ENCODE results near the gene LRRFIP1. TPM values are rescaled to one million over a fixed set of nuclear protein-coding genes. Genes with fewer than 3 reads are reported as not detected.

LRRFIP1 gene
- total RNA-seq, 1 donor from 2014 or later = 40.7 TPM

- no peak overlapping the region for H3K4me3 Mint-ChIP-seq
- Histone ChIP-seq H3K4me3 (no peak overlapping the region), H3K36me3 (no peaks in the 10 kb centered on the region), H3K9ac (no peak overlapping the region), H3K4me2 (no peak overlapping the region), H3K27ac (no peak overlapping the region), H2AFZ (replicated peaks) (no peak overlapping the region), H3F3A (ENCODE audit: low read depth) (peaks cover 5% of the 10 kb centered on the region), H3K4me1 (no peaks in the 10 kb centered on the region), H3K9me3 (ENCODE audit: low read depth) (no peaks in the 10 kb centered on the region), H3K79me2 (ENCODE audit: low read depth) (no peaks in the 10 kb centered on the region), H3K27me3 (peaks cover 5% of the 10 kb centered on the region), H4K20me1 (ENCODE audit: low read depth) (no peaks in the 10 kb centered on the region)
- no peak overlapping the region for H3K27ac Mint-ChIP-seq
- TF ChIP-seq EZH2phosphoT487 (IDR thresholded peaks at IDR 0.05) (no peak), CTCF (IDR thresholded peaks at IDR 0.05) (no peak), EZH2 (IDR thresholded peaks at IDR 0.05) (no peak)
- H3K36me3 Mint-ChIP-seq = peaks cover 43% of the 10 kb centered on the region
- no peaks in the 10 kb centered on the region for H3K4me1 Mint-ChIP-seq
- peaks cover 2% of the 10 kb centered on the region for H3K27me3 Mint-ChIP-seq (ENCODE audit: insufficient read depth, low read depth)
- peaks cover 17% of the 10 kb centered on the region for H3K9me3 Mint-ChIP-seq
- DNase-seq (ENCODE audit: low spot score) = no peak
Observed at GRCh38 chr2:237642038-237642734, 14.8 kb downstream of the LRRFIP1 start.

- no peaks in the 10 kb centered on the region for H3K9me3 ChIP-seq (ENCODE audit: low read depth)
- no peaks in the 10 kb centered on the region for H3K79me2 ChIP-seq (ENCODE audit: low read depth)
- H4K20me1 ChIP-seq (ENCODE audit: low read depth) = no peaks in the 10 kb centered on the region
- H3K4me3 ChIP-seq = no peak overlapping the region
- no peak overlapping the region for H3K4me3 Mint-ChIP-seq
- H3K4me2 ChIP-seq = no peak overlapping the region
- no peak overlapping the region for H3K27ac Mint-ChIP-seq
- no peak overlapping the region for H3K9ac ChIP-seq
- peaks cover 5% of the 10 kb centered on the region for H3K27me3 ChIP-seq
- no peaks in the 10 kb centered on the region for H3K36me3 ChIP-seq
- TF ChIP-seq CTCF (IDR thresholded peaks at IDR 0.05) (no peak), EZH2phosphoT487 (IDR thresholded peaks at IDR 0.05) (no peak), EZH2 (IDR thresholded peaks at IDR 0.05) (no peak)
- DNase-seq (ENCODE audit: low spot score) = no peak
- peaks cover 5% of the 10 kb centered on the region for H3F3A ChIP-seq (ENCODE audit: low read depth)
- no peaks in the 10 kb centered on the region for H3K4me1 ChIP-seq
- peaks cover 15% of the 10 kb centered on the region for H3K9me3 Mint-ChIP-seq
- peaks cover 2% of the 10 kb centered on the region for H3K4me1 Mint-ChIP-seq
- H3K36me3 Mint-ChIP-seq = peaks cover 39% of the 10 kb centered on the region
- peaks cover 2% of the 10 kb centered on the region for H3K27me3 Mint-ChIP-seq (ENCODE audit: insufficient read depth, low read depth)
- H3K27ac ChIP-seq = no peak overlapping the region
- no peak overlapping the region for H2AFZ ChIP-seq (replicated peaks)
Observed at GRCh38 chr2:237643066-237643465, 15.7 kb downstream of the LRRFIP1 start.

GRCh38 chr2:237643582-237644380 is 16.4 kb downstream of the LRRFIP1 start:
- peaks cover 2% of the 10 kb centered on the region for H3K27me3 Mint-ChIP-seq (ENCODE audit: insufficient read depth, low read depth)
- H3K4me1 ChIP-seq = no peaks in the 10 kb centered on the region
- H3K9me3 Mint-ChIP-seq = peaks cover 10% of the 10 kb centered on the region
- peaks cover 2% of the 10 kb centered on the region for H3K4me1 Mint-ChIP-seq
- H3K27me3 ChIP-seq = peaks cover 5% of the 10 kb centered on the region
- H3K79me2 ChIP-seq (ENCODE audit: low read depth) = no peaks in the 10 kb centered on the region
- H3F3A ChIP-seq (ENCODE audit: low read depth) = peaks cover 5% of the 10 kb centered on the region
- no peak overlapping the region for H3K4me2 ChIP-seq
- TF ChIP-seq EZH2phosphoT487 (IDR thresholded peaks at IDR 0.05) (no peak), CTCF (IDR thresholded peaks at IDR 0.05) (no peak), EZH2 (IDR thresholded peaks at IDR 0.05) (no peak)
- no peaks in the 10 kb centered on the region for H3K9me3 ChIP-seq (ENCODE audit: low read depth)
- no peak overlapping the region for H2AFZ ChIP-seq (replicated peaks)
- no peak overlapping the region for H3K27ac ChIP-seq
- H3K36me3 ChIP-seq = no peaks in the 10 kb centered on the region
- no peak overlapping the region for H3K27ac Mint-ChIP-seq
- peaks cover 34% of the 10 kb centered on the region for H3K36me3 Mint-ChIP-seq
- no peak overlapping the region for H3K9ac ChIP-seq
- no peak overlapping the region for H3K4me3 ChIP-seq
- no peak for DNase-seq (ENCODE audit: low spot score)
- H3K4me3 Mint-ChIP-seq = no peak overlapping the region
- H4K20me1 ChIP-seq (ENCODE audit: low read depth) = no peaks in the 10 kb centered on the region

Measured in neural progenitor cell (in vitro differentiated cells).